Left renal pelvis (tissue), 4 donors: Measurements from ENCODE around the gene NARF. TPM values are rescaled to one million over a fixed set of nuclear protein-coding genes. Genes with fewer than 3 reads are reported as not detected.
"Not testable (repeated sequence)": the region's sequence is repeated elsewhere in the genome, so short reads cannot be mapped to it uniquely, and the experiment has no call there.

Source experiments
- DNase-seq, 4 donors: peaks; one replicate each; pipeline ENCODE4 v3.0.0-alpha.2; 2013; ENCODE audit warnings: low read depth in 4 of 4, low spot score in 3 of 4
- polyA plus RNA-seq, 4 donors: library from polyadenylated mRNA; unstranded; fragments of 120-200 nt; gene quantifications; one replicate each; pipeline ENCODE4 v1.2.1, GENCODE V29; 2013; ENCODE audit not compliant: insufficient read length in 4 of 4

The NARF gene
- polyA plus RNA-seq, 4 donors, result 69.5 to 94.6 (median 89.7) TPM

DNA sequence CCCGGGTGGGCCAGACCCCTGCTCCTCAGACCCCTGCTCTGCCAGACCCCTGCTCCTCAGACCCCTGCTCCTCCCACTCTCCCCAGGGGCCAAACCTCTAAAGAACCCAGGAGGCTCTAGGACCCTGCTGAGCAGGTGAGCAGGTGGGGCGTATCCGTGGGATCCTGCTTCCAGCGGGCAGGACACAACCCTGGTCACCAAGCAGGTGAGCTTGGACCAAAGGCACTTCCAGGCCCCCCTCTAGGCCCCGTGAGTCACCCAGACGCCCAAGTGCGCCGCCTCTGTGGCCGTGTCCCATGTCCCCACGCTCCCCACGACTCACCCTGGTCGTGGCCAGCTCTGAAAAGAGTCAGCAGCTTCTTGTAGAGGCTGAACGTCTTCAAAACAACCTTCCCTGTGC, 13.0 kb upstream of the NARF start:
- no peak for DNase-seq

DNA sequence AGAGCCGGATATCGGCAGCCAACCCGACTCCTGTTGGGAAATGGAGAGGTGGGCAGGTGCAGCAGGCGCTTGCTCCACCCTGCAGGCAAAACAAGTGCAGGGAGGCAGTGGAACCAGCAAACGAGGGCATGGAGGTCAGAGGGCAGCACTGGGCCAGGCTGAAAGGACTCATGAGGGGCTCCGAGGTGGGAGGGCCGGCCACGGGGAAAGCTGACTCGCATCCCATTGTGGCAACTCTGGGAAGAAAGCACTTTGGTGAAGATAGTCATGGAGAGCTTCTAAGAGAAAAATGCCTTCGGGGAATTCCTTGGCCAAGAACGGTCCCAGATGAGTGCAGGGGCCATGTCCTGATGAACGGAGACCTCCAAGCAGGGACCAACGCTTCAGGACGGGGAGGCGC, 12.4 kb upstream of the NARF start:
- no peak for DNase-seq

DNA sequence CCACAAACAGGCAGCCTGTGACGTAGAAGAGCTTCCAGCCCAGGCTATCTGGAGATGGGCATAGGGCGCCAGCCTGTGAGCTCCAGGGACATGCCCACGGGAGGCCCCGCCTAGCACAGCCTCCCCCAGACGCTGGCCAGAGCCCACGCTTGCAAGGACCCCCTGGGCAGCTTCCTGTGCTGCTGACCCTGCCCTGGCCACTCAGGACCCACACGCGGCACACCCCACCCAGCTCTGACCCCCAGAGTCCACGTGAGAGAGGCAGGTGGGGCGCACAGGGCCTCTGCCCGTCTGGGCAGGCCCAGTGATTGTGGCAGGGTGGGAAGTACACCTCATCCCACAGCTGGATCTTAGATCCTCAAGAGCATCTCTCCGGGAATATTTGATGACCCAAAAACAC, 11.9 kb upstream of the NARF start:
- DNase-seq, result no peak

DNA sequence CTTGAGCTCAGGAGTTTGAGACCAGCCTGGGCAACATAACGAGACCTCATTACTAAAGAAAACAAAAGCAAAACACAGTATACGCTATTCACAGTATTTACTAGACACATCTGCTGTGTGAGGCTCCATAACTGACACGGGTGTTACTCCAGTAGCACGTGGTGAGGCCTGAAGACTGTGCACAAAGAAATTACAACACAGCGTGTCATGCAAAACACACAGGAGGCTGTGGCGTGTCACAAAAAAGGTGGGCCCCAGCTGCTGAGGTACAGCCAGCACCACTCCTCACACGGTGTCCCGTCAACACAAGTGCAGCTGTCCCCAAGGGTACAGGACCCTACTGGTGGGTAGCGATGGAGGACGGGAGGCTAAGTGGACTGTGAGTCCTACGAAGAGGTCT, 10.7 kb upstream of the NARF start:
- DNase-seq, result no peak

DNA sequence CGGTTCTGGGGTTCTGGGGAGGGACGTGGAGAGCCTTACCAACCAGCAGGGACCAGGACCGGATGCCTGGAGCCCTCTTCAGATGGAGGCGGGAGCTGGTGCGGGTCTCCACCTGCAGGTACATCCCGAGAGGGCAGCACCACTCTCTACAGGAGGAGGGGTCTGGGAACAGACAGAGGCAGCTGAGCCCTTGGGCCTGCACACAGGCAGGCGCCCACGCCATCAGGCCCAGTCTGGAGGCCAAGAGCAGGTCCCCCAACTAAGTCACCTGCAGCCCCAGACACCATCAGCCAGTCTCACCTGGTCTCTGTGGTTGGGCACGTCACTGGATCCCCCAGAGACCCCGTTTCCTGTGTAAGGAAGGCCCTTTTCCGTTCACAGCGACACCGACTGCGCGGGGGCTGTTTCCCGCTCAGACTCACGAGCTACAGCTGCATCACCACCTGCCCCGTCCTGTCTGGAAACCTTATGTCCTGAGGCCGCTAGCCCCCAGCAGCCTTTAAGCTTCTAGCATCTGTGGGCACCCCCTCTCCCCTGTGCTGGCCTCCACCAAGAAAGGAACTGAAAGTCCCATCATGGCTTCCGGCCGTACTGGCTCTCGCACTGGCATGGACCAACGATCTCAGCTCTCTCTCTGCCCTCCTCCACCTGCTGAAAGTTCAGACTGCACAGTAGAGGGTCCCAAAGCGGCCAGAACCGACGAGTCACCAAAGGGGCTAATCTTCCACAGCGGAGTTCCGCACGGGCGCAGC, 9.2 kb upstream of the NARF start:
- no peak for DNase-seq

DNA sequence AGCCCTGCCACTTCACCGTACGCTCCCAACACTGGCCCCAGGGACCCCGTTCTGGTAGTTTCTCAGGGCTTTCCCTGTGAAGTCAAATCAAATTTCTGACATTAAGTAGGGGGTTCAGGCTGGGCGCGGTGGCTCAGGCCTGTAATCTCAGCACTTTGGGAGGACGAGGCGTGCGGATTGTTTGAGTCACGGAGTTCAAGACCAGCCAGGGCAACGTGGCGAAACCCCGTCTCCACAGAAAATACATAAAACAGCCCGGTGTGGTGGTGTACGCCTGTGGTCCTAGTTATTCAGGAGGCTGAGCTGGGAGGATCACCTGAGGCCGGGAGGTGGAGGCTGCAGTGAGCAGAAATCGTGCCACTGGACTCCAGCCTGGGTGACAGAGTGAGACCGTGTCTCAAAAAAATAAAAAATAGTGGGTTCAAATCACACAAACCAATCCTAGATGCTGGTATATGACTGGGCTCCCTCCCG, 8.6 kb upstream of the NARF start:
- DNase-seq, result no peak

DNA sequence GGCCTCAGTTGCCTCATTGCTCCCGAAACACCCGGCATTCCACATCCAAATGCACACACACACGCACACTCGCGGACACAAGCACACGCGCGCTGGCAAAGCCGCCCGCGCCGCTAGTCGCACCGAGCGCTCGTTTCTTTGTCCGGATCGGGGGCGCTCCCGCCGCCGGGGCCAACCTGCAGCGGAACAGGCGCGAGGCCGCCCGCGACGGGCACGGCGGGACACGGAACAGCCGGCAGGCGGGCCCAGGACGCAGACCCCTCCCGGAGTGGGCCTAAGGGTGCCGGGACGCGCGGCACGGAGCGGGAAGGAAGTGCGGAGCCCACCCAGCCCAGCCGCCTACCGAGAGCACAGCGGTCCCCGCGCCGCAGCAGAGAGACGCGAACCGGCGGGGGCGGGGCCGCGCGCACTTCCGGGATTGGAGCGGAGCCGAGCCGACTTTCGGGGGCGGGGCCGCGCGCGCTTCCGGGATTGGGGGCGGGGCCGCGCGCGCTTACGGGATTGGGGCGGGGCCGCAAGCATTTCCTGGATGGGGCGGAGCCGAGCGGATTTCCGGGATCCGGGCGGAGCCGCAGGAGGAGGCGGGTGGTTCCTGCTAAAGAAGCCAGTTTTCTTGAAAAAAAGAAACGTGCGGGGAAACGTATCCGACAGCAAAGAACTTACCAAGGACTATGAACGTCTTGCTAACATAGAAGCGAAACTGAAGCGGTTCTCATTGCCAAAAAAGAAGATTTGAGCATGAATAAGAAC, 8.0 kb upstream of the NARF start, which contains the start of gene CYBC1:
Gene CYBC1, minus strand, starts transcription at position 396 of the 750 bp plus-strand sequence. CDS start 1,498 bp downstream, outside the sequence.
- DNase-seq, result peak; percentile 58 to 84 (median 78)

DNA sequence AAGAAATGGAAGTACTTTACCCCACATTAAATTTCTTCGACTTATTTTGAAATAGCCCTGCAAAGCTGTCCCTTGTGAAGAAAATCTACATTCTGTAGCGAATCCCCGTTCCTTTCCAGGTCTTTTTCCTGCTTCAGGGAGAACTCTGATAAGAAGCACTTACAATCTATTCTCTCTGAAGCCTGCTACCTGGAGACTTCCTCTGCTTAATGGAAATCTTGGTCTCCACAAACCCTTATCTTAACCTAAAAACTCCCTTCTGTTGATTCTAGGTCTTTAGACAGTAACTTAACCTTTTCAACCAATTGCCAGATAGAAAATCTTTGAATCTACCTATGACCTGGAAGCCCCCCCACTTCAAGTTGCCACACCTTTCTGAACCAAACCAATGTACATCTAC, 6.4 kb upstream of the NARF start:
- no peak for DNase-seq

DNA sequence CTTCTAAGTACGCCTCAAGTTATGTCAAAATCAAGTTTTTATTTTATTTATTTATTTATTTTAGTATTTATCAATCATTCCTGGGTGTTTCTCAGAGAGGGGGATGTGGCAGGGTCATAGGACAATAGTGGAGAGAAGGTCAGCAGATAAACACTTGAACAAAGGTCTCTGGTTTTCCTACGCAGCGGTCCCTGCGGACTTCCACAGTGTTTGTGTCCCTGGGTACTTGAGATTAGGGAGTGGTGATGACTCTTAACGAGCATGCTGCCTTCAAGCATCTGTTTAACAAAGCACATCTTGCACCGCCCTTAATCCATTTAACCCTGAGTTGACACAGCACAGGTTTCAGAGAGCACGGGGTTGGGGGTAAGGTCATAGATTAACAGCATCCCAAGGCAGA, 5.4 kb upstream of the NARF start:
- not testable (repeated sequence) for DNase-seq

DNA sequence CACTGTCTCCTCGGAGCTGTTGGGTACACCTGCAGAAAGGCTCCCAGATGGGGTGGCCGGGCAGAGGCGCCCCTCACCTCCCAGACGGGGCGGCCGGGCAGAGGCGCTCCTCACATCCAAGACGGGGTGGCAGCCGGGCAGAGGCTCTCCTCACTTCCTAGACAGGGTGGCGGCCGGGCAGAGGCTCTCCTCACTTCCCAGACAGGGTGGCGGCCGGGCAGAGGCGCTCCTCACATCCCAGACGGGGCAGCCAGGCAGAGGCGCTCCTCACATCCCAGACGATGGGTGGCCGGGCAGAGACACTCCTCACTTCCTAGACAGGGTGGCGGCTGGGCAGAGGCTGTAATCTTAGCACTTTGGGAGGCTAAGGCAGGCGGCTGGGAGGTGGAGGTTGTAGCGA, 4.8 kb upstream of the NARF start:
- not testable (repeated sequence) for DNase-seq

DNA sequence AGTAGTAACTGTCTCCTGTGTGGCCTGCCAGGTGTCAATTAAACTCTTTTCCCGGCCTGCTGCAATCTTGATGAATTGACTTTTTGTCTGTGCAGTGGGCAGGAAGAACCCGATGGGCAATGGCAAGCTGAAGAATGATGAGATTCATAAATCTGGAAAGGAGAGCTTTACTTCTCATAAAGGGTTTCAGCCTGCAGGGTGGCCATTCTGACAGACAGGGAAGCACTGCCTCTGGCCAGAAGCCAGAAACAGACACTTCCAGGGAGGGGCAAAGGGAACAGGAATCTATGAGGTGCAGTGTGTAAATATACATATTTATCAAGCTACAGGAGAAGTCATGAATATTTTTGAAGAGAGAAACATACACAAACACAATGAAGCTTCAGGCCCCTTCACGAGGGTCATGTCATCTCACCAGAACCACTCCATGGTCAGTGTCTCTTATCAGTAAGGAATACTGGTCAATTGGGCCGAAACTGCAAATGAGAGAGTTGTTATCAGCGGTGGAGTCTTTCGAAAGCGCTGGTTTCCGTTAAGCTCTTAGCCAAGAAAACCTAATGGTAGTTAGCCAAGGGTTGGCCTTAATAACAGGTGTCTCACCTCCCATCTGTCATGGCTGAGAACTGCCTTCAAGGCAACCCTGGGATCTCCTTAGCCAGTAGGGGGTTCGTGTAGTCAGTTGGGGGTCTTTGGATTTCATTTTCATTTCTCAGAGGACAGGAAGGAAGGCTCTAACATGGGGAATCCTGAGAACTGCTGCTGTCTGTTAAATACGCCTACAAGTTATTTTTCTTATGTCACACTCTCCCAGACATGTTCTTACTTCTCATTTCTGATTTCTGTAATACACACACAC, 1.2 kb upstream of the NARF start:
- no peak for DNase-seq

DNA sequence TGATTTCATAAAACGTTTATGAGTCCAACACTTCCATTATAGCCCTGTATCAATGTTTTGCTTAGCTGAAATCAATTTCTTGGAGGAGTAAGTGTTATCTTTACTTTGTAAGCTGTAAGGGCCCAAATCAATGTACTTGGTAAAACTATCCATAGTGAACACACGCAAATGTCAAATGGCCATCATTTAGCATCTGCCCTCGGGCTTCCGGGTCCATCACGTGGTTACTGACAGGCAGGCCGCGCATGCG, 687 bp upstream of the NARF start:
- no peak for DNase-seq

DNA sequence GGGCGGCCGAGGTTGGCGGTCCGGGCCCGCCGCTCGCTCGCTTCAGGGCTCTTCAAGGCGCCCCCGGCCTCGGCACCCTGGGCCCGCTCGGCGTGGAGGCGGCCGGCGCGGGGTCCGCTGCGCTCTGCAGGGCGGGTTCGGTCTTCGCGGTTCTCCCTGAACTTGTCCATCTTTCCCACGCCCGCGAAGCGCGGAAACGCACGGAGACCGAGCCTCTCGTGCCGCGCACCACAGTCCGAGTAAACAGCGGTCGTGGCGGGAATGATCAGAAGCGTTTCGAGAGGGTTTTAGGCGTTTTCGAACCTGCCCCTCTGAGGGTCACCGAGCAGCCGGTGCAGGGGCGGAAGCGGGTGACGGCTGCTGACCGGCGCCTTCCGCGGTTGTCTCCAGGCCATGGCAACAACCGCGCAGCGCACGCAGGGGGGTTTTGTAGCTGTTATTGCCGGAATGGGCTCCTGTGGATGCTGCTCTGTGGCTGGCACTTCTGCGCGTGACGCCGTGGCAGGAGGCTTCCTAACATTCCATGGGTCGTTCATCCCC, 414 bp downstream of the NARF start:
- DNase-seq, result no peak

DNA sequence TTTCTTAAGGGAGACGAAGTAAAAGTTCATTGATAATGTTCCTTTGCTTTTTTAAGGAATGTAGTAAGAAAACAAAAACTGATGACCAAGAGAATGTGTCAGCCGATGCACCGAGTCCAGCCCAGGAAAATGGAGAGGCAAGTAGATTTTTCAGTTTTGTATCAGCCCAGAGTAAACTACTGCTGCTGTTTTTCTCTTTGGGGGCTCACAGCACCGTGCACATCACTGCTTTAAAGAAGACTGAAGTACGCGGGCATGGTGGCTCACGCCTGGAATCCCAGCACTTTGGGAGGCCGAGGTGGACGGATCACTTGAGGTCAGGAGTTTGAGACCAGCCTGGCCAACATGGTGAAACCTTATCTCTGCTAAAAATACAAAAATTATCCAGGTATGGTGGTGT, 1.4 kb downstream of the NARF start:
- DNase-seq, result not testable (repeated sequence)

DNA sequence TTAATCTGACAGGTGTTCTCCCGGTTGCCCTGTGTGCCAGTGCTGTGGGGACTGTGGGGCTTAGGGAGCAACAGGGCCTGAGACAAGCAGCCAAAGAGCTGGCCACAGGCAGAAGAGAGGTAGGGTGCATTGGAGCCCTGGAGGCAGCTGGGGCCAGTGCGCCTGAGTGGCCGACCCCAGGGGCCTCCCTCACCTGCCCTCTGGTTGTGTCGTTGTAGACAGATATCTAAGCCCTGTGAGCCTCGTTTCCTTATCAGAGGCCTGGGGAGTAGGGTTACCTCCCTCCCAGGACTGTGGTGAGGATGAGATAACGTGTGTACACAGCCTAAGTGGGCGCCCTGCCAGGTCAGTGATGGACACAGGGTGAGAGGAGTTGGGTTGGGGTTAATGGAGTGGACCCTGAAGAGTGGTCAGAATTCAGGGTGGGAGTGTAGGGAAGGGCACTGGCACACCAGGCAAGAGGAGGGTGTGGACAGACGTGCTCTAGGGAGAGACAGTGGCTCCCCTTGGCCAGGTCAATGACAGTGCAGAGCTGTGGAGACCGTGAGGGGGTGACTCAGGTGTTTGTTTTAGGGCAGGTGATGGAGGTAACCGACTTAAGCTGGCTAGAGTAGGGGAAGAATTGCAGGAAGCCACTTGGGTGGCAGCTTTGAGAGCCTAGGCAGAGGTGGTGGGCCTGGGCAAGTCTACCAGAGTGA, 3.4 kb downstream of the NARF start:
- DNase-seq, result no peak

DNA sequence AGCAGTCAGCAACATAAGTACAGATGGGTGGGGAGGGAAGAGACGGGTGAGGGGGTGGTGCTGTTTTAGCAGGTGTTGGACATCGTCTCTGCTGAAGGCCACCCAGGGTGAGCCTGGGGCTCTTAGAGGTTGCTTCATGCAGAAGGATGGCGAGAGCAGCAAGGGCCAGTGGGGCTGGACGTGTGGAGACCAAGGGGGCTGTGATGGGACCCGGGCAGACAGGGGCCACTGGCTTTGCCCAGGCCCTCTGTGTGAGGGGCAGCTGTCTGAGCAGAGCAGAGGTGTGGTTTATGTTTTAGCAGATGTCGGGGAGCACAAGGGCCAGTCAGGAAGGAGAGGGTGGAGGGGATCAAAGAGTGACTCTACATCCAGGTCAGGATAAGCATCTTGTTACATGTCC, 4.8 kb downstream of the NARF start:
- no peak for DNase-seq

DNA sequence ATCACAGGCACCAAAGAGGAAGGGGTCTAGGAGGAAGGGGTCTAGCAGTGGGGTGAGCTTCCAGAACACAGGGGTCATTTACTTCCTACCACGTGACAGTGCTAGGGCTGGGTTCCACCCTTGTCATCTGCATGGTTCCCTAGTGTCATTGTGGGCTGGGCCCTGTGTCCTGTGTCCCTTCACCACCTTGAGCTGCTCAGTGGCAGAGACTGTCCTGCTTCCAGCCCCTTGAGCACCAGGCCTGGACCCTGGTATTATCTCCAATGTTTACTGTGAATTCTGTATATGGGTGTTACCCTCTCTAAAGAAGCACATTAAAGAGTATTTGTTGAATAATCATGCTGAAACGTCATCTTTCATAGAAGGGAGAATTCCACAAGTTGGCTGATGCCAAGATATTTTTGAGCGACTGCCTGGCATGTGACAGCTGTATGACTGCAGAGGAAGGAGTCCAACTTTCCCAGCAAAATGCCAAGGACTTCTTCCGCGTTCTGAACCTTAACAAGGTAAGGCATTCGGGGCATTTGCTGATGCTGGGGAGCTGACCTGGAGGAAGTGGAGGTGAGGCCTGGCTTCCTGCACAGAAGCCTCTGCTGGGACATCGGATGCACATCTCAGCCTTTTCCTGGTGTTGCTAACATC, 5.5 kb downstream of the NARF start:
- no peak for DNase-seq

DNA sequence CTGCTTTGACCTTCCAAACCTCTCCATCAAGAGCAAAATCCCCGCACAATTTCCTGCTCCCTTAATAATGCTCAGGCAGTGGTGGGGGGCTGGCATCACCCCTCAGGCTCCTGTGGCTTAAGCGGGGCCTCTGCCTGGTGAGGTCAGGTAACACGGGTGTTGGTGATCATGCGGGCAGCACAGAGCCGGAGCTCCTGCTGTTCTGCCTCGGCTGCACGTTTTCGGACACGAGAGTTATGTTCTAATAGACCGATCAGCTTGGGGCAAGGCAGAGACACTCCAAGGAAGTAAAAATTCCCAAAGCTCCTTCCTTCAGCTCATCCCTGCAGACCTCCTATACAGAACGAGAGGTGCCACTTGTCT, 6.0 kb downstream of the NARF start:
- no peak for DNase-seq

DNA sequence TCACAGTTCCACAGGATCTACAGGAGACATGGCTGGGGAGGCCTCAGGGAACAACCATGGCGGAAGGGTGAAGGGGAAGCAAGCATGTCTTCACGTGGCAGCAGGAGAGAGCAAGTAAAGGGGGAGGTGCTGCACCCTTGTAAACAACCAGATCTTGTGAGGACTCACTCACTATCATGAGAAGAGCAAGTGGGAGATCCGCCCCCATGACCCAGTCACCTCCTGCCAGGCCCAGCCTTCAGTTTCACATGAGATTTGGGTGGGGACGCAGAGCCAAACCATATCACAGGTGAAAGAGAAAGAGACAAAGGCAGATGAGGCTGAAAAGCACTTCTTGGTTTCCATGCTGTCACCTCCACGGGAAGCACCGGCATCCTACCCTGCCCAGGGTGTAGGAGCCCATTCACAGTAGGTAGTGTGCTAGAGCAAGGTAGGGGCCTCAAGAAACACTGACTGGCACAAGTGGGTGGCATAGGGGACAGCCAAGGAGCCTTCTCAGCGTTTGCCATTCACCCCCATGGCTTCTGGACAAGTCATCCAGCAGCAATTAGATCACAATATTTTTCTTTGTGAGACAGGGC, 6.6 kb downstream of the NARF start:
- no peak for DNase-seq

DNA sequence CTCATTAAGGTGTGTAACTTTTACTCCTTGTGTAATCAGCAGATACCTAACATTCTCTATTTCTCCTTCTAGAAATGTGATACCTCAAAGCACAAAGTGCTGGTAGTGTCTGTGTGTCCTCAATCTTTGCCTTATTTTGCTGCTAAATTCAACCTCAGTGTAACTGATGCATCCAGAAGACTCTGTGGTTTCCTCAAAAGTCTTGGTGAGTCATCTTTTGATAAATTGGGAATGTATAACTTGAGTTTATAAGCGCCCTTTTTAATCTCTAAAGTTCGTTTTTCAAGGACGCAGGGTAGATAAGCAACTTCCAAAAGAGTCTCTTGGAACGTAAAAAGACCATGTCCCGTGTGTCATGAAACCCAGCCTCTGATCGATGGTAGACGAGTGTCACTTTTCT, 10.2 kb downstream of the NARF start:
- no peak for DNase-seq
